ENCODE measurements around the gene TICAM1.
A peak's percentile ranks its signal among the peaks of the same experiment; 100 is the strongest.
"Not testable (repeated sequence)": the region's sequence is repeated elsewhere in the genome, so short reads cannot be mapped to it uniquely, and the experiment has no call there.

TICAM1 gene

GRCh38 chr19:4831304-4831978 is at the start of gene TICAM1:
Gene TICAM1 (minus strand): TSS chr19:4831712. CDS start chr19:4818377, 13,335 bp downstream.
- DNase-seq (ENCODE audit: low read depth, low spot score), result peak; percentile 46

- DNase-seq (ENCODE audit: low read depth, low spot score), result no peak
These were observed 47.5 kb upstream of the TICAM1 start for GRCh38 chr19:4879041-4879440.

DNA sequence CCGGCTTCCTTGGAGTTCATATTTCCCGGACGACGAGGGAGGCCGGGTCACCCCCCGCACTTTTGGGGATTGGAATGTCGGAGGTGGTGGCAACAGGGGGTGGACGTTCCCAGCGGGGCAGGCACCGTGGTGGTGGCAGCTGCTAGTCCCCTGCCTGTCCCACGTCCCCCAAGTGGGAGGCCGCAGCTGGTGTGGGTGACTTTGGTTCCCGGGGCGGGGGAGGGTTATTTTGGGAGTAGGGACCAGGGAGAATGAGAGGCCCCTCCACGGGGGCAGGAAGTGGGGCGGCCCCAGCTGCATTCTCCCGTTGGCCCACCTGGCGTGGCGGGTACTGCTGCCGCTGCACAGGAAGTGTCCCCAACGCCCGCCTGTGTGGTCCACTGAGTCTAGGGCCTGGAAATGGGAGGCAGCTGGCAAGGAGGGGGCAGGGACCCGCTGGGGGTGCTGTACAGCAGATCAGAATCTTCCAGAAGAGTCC is 47.0 kb upstream of the TICAM1 start:
- no peak for DNase-seq (ENCODE audit: low read depth, low spot score)

GRCh38 chr19:4877753-4878490 is 46.4 kb upstream of the TICAM1 start:
- no peak for DNase-seq (ENCODE audit: low read depth, low spot score)

DNA sequence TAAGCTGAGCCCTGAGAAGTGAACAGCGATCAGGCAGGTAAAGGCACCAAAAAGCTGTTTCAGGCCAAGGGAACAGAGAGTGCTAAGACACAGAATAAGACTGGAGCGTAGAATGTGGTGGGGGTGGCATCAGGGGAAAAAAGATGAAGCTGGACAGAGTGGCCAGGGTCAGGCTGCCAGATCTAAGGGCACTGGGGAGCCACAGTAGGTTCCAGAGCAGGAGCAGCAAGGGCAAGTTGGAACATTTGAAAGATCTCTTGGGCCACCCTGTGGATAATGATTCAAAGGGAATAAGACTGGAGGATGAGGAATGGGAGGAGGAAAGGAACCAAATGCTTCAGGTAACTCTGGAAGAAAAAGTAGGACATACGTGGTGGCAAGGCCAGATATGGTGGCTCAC is 42.4 kb upstream of the TICAM1 start:
- no peak for DNase-seq (ENCODE audit: low read depth, low spot score)

DNA sequence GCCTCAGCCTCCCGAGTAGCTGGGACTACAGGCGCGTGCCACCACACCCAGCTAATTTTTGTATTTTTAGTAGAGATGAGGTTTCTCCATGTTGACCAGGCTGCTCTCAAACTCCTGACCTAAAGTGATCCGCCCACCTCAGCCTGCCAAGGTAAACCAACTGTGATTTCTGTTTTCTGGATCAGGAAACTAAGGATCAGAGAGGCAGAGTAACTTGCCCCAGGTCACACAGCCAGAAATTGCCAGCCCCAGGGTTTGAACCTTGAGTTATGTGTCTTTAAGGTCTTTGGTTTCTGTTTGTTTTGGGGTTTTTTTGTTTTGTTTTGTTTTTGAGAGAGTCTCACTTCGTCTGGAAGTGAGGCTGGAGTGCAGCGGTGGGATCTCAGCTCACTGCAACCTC is 40.2 kb upstream of the TICAM1 start:
- DNase-seq (ENCODE audit: low read depth, low spot score), result no peak

GRCh38 chr19:4870025-4870700 is 38.7 kb upstream of the TICAM1 start:
- DNase-seq (ENCODE audit: low read depth, low spot score), result no peak

- no peak for DNase-seq (ENCODE audit: low read depth, low spot score)
These were observed 36.8 kb upstream of the TICAM1 start for GRCh38 chr19:4868286-4868834.

GRCh38 chr19:4867534-4868285 is 36.2 kb upstream of the TICAM1 start, which contains the start of gene PLIN3:
Gene PLIN3 (minus strand): TSS chr19:4867667. CDS start chr19:4861394, 6,273 bp downstream.
- DNase-seq (ENCODE audit: low read depth, low spot score), result peak; percentile 71

DNA sequence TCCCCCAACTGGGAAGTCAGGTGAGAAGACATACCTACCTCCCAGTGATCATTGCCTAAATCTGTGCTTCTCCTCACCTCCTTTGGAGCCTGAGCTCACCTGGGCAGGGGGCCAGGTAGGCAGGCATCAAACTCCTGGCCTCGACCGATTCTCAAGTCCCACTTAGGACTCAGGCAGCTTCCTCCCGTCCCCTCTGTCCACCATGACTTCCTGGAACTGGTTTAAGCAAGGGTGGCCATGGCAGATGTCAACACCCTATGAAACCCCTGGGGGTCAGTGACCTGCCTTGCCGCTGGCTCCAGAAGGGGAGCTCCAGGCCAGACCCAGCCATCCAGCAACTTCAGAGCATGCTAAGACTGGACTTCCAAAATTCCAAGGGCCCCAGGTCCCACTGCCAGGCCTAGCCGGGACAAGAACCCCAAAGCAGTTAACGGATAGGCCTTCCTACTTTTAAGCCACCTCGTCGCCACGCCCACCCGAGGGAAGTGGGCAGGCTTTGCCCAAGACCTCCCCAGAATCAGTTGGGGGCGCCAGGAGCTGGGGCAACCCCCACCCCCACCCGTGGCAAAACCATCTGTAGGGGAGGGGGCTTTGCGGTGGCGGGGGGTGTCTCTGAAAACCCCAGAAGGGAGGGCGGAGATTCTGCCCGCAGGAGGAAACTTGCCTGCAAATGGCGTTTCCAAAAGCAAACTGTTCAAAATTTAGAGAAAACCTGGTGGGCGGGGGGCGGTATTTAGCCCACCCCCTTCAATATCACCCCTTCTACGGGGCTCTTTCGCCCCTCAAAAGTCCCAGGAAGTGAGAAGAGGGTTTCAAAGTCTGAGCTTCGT is 35.3 kb upstream of the TICAM1 start:
- DNase-seq (ENCODE audit: low read depth, low spot score), result peak; percentile 7

GRCh38 chr19:4861147-4861546 is 29.6 kb upstream of the TICAM1 start:
- no peak for DNase-seq (ENCODE audit: low read depth, low spot score)

GRCh38 chr19:4859697-4860096 is 28.2 kb upstream of the TICAM1 start:
- no peak for DNase-seq (ENCODE audit: low read depth, low spot score)

GRCh38 chr19:4856468-4856867 is 25.0 kb upstream of the TICAM1 start:
- not testable (repeated sequence) for DNase-seq (ENCODE audit: low read depth, low spot score)

- DNase-seq (ENCODE audit: low read depth, low spot score), result not testable (repeated sequence)
These were observed 22.0 kb upstream of the TICAM1 start for GRCh38 chr19:4853506-4853905.

- DNase-seq (ENCODE audit: low read depth, low spot score), result no peak
These were observed 21.0 kb upstream of the TICAM1 start for GRCh38 chr19:4852484-4852883.

GRCh38 chr19:4851551-4852290 is 20.2 kb upstream of the TICAM1 start:
- DNase-seq (ENCODE audit: low read depth, low spot score), result peak; percentile 80

DNA sequence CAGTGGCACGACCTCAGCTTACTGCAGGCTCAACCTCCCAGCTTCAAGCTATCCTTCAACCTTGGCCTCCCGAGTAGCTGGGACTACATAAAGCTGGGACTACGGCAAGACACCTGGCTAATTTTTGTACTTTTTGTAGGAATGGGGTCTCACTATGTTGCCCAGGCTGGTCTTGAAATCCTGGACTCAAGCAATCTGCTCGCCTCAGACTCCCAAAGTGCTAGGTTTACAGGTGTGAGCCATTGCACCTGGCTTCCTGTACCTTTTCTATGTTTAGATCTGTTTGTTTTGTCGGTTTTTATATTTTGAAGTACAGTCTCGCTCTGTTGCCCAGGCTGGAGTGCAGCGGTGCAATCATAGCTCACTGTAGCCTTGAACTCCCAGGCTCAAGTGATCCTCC is 17.5 kb upstream of the TICAM1 start:
- no peak for DNase-seq (ENCODE audit: low read depth, low spot score)

DNA sequence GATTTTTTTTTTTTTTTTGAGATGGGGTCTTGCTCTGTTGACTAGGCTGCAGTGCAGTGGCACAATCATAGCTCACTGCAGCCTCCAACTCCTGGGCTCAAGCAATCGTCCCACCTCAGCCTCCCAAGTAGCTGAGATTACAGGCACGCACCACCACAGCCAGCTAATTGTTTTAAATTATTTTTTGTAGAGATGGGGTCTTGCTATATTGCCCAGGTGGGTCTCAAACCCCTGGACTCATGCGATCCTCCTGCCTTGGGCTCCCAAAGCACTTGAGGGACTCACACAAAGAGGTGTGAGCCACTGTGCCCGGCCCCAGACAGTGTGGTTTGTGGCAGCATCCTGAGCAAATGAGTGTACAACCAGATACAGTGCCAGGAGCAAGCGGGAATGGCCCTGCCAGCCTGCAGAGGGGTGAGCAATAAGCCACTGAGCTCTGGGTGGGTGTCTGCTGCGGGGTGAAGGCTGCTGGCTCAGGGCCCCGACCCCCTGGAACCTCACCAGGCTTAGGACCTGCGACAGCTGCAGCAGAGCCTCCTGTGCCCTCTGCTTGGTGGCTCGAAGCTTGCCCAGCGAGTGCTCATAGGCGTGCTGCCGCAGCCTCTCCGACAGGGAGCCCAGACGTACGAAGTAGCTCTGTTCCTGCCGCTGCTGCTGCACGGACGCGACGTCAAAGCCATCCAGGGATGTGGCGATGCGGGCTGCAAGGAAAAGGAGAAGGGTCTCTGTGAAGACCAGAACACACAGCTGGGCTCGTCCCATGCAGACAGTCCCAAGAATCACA is 15.9 kb upstream of the TICAM1 start:
- no peak for DNase-seq (ENCODE audit: low read depth, low spot score)

DNA sequence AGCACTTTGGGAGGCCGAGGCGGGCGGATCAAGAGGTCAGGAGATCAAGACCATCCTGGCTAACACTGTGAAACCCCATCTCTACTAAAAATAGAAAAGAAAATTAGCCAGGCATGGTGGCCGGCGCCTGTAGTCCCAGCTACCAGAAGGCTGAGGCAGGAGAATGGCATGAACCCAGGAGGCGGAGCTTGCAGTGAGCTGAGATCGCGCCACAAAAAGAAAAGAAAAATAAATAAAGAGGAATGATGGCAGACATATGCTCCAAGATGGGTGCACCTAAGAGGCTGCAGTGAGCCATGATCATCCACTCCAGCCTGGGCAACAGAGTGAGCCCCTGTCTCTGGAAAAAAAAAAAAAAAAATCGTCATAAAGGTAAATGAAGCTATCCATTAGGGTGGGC is 14.5 kb upstream of the TICAM1 start:
- DNase-seq (ENCODE audit: low read depth, low spot score), result not testable (repeated sequence)
